Upper lobe of left lung (tissue), 6 donors: ENCODE data around the gene ELOVL3. TPM values are rescaled to one million over a fixed set of nuclear protein-coding genes. Genes with fewer than 3 reads are reported as not detected.

ENCODE experiments used
- ATAC-seq, 2 donors: fragments of 200-7000 bp; cut with Tn5 transposase; one replicate each; pipeline ENCODE4 v1.9.1; 2022; ENCODE audit warnings: mild to moderate bottlenecking in 2 of 2, moderate library complexity in 2 of 2; ENCODE audit not compliant: low FRiP score in 2 of 2
- DNase-seq, 2 donors: peaks; one replicate each; pipeline ENCODE4 v3.0.0-alpha.2; 2019 to 2020
- H3K27ac ChIP-seq, 4 donors: fragments of 200-600 bp; sonication (generic); one replicate each; pipeline ENCODE4 v1.5.1; 2016 to 2019
- H3K27me3 ChIP-seq, 4 donors: fragments of 200-600 bp; sonication (generic); one replicate each; pipeline ENCODE4 v1.5.1; 2017 to 2019
- H3K36me3 ChIP-seq, 4 donors: fragments of 200-600 bp; sonication (generic); one replicate each; pipeline ENCODE4 v1.5.1; 2016 to 2019
- H3K4me1 ChIP-seq, 4 donors: fragments of 200-600 bp; sonication (generic); one replicate each; pipeline ENCODE4 v1.5.1; 2018 to 2019
- H3K4me3 ChIP-seq, 4 donors: fragments of 200-600 bp; sonication (generic); one replicate each; pipeline ENCODE4 v1.5.1; 2017 to 2019; ENCODE audit warnings: mild to moderate bottlenecking in 2 of 4, moderate library complexity in 1 of 4
- H3K9me3 ChIP-seq, 4 donors: fragments of 200-600 bp; sonication (generic); one replicate each; pipeline ENCODE4 v1.5.1; 2018 to 2019
- CTCF ChIP-seq, 6 experiments: fragments of 450-650 bp in 4 of 6; fragments of 200-600 bp in 2 of 6; sonication (generic) in 2 of 6; IDR thresholded peaks; one replicate each; pipeline ENCODE4 v1.5.1; 2016 to 2019; ENCODE audit warnings: antibody characterized with exemption in 6 of 6
- EP300 ChIP-seq, 4 donors: sonication (generic); formaldehyde crosslinking; IDR thresholded peaks; one replicate each; pipeline ENCODE4 v1.5.1; 2017; ENCODE audit warnings: antibody characterized with exemption in 4 of 4, control low read depth in 2 of 4
- POLR2A ChIP-seq, 4 donors: fragments of 450-650 bp; IDR thresholded peaks; one replicate each; pipeline ENCODE4 v1.5.1; 2016 to 2017; ENCODE audit warnings: antibody characterized with exemption in 4 of 4, mild to moderate bottlenecking in 2 of 4
- POLR2AphosphoS5 ChIP-seq, 2 donors: sonication (generic); formaldehyde crosslinking; IDR thresholded peaks; one replicate each; pipeline ENCODE4 v1.5.1; 2017; ENCODE audit warnings: antibody characterized with exemption in 2 of 2
- WGBS, 2 donors: methylation state at CpG; one replicate each; pipeline ENCODE4 v1.1.5; 2017 to 2018; 5-methylcytosine and 5-hydroxymethylcytosine counted together
- total RNA-seq, 6 donors: library from RNA; depleted of rRNA in 4 of 6; stranded (reverse); fragments of >200 nt in 4 of 6; gene quantifications; one replicate each; pipeline versions ENCODE4 v1.1.0 to v1.2.1, GENCODE V29; 2016 to 2021
- donor health status: DM: no; HTN: no; CAD: no; lungs with moderate emphysema.
- donor health status: DM: no; HTN: yes; CAD: no; lungs with severe emphysema.

ELOVL3 gene
- total RNA-seq, 6 donors from 2014 or later: 0.46 to 2.7 (median 1.1) TPM; not detected in 3

- WGBS, 2 donors: 57 to 74% methylated on average over 8 of the region's 8 CpGs
- Histone ChIP-seq H3K4me3 (no peak overlapping the region), H3K27me3 (peaks cover 0 to 17% (median 8%) of the 10 kb centered on the region in 4 donors), H3K36me3 (no peaks in the 10 kb centered on the region), H3K27ac (no peak overlapping the region), H3K4me1 (peaks cover 16 to 20% (median 17%) of the 10 kb centered on the region in 4 donors), H3K9me3 (no peaks in the 10 kb centered on the region)
- TF ChIP-seq CTCF (IDR thresholded peaks at IDR 0.05) (no peak), EP300 (IDR thresholded peaks at IDR 0.05) (no peak), POLR2AphosphoS5 (IDR thresholded peaks at IDR 0.05) (no peak), POLR2A (IDR thresholded peaks at IDR 0.05) (no peak)
- no peak for DNase-seq
- ATAC-seq: no peak
These were observed 9.9 kb downstream of the ELOVL3 start for GRCh38 chr10:102236006-102236405.

- Histone ChIP-seq H3K27ac (no peak overlapping the region), H3K4me3 (no peak overlapping the region), H3K9me3 (no peaks in the 10 kb centered on the region), H3K4me1 (peaks cover 15 to 24% (median 20%) of the 10 kb centered on the region in 4 donors), H3K27me3 (peaks cover 0 to 13% (median 3%) of the 10 kb centered on the region in 4 donors), H3K36me3 (no peaks in the 10 kb centered on the region)
- TF ChIP-seq POLR2A (IDR thresholded peaks at IDR 0.05) (no peak), EP300 (IDR thresholded peaks at IDR 0.05) (no peak), POLR2AphosphoS5 (IDR thresholded peaks at IDR 0.05) (no peak), CTCF (IDR thresholded peaks at IDR 0.05) (no peak)
- WGBS, 2 donors: 58 to 76% methylated on average over 4 of the region's 4 CpGs
- ATAC-seq (no peak), DNase-seq (no peak)
These were observed 11.7 kb downstream of the ELOVL3 start for GRCh38 chr10:102237711-102238252.

GRCh38 chr10:102240467-102241031 is 14.4 kb downstream of the ELOVL3 start:
- peaks cover 0 to 13% (median 3%) of the 10 kb centered on the region in 4 donors for H3K27me3 ChIP-seq
- peak in 1 of 2 donors; percentile 83 for DNase-seq

GRCh38 chr10:102241032-102241443 is 14.9 kb downstream of the ELOVL3 start:
- Histone ChIP-seq H3K27ac (no peak overlapping the region), H3K4me1 (peaks cover 21 to 32% (median 26%) of the 10 kb centered on the region in 4 donors), H3K4me3 (peak overlapping the region; percentile 46 to 61 (median 59)), H3K27me3 (peaks cover 0 to 13% (median 3%) of the 10 kb centered on the region in 4 donors), H3K36me3 (no peaks in the 10 kb centered on the region), H3K9me3 (no peaks in the 10 kb centered on the region)
- no peak for DNase-seq
- ATAC-seq: peak in 1 of 2 donors; percentile 38
- WGBS, 2 donors: 2% methylated on average over 9 to 10 of the region's 20 CpGs
- TF ChIP-seq CTCF (IDR thresholded peaks at IDR 0.05): no peak
- no peak for TF ChIP-seq EP300 (IDR thresholded peaks at IDR 0.05)
- TF ChIP-seq POLR2A (IDR thresholded peaks at IDR 0.05): no peak
- no peak for TF ChIP-seq POLR2AphosphoS5 (IDR thresholded peaks at IDR 0.05)

More at GRCh38 chr10:102240467-102241031, 14.4 kb downstream of the ELOVL3 start:
- 34 to 50% methylated on average over 8 to 39 of the region's 39 CpGs for WGBS, 2 donors
- ATAC-seq: no peak
- H3K9me3 ChIP-seq: no peaks in the 10 kb centered on the region
- TF ChIP-seq POLR2AphosphoS5 (IDR thresholded peaks at IDR 0.05) (no peak), CTCF (IDR thresholded peaks at IDR 0.05) (no peak), POLR2A (IDR thresholded peaks at IDR 0.05) (no peak), EP300 (IDR thresholded peaks at IDR 0.05) (no peak)
- no peak overlapping the region for H3K27ac ChIP-seq
- H3K4me3 ChIP-seq: peak overlapping the region in 3 of 4 donors; percentile 59 to 61 (median 59)
- no peaks in the 10 kb centered on the region for H3K36me3 ChIP-seq
- peaks cover 21 to 31% (median 25%) of the 10 kb centered on the region in 4 donors for H3K4me1 ChIP-seq
